A673 (cell line): ENCODE data around the gene DNAJC27. TPM values are rescaled to one million over a fixed set of nuclear protein-coding genes. Genes with fewer than 3 reads are reported as not detected.

Experiments used
- BruUV-seq: library from RNA; stranded (reverse); fragments of 400-500 nt; replicated peaks from 2 replicates; lab custom pipeline; 2021; lab: Mats Ljungman, UMichigan
- CTCF ChIA-PET: fragments of 300-600 bp; sonication (Branson Sonifier 250); formaldehyde crosslinking; loops from one replicate; lab custom pipeline; 2022; ENCODE audit warnings: antibody characterized with exemption; lab: Charles Lee
- POLR2A ChIA-PET: fragments of 300-600 bp; sonication (Branson Sonifier 250); formaldehyde crosslinking; loops from one replicate; lab custom pipeline; 2022; ENCODE audit warnings: antibody characterized with exemption; ENCODE audit not compliant: low non-redundant PET; lab: Charles Lee
- DNase-seq: peaks from one replicate; pipeline ENCODE4 v3.0.0-alpha.2; 2015; ENCODE audit warnings: low spot score
- H3K27ac ChIP-seq: fragments of 200-600 bp; sonication (generic); 2 replicates; pipeline ENCODE4 v1.5.1; 2016; ENCODE audit warnings: mixed run types, low read depth, mild to moderate bottlenecking, mixed read lengths, antibody characterized with exemption, low read length; ENCODE audit not compliant: poor library complexity, severe bottlenecking
- H3K27me3 ChIP-seq: fragments of 200-600 bp; sonication (generic); replicated peaks from 2 replicates; pipeline ENCODE4 v1.6.1; 2017; ENCODE audit warnings: mixed run types, low read depth, mild to moderate bottlenecking, mixed read lengths, antibody characterized with exemption, low read length; ENCODE audit not compliant: insufficient read depth, poor library complexity
- H3K36me3 ChIP-seq: fragments of 200-600 bp; sonication (generic); 2 replicates; pipeline ENCODE4 v1.6.1; 2016; ENCODE audit warnings: mixed run types, mild to moderate bottlenecking, mixed read lengths, antibody characterized with exemption, low read length; ENCODE audit not compliant: insufficient read depth, poor library complexity, severe bottlenecking
- H3K4me1 ChIP-seq: fragments of 200-600 bp; sonication (generic); 2 replicates; pipeline ENCODE4 v1.6.1; 2017; ENCODE audit warnings: mixed run types, mild to moderate bottlenecking, mixed read lengths, antibody characterized with exemption, low read length; ENCODE audit not compliant: insufficient read depth, poor library complexity, severe bottlenecking
- H3K4me3 ChIP-seq: fragments of 200-600 bp; sonication (generic); 2 replicates; pipeline ENCODE4 v1.5.1; 2016; ENCODE audit warnings: low read depth, mixed run types, mild to moderate bottlenecking, mixed read lengths, low read length; ENCODE audit not compliant: poor library complexity, severe bottlenecking
- H3K9me3 ChIP-seq: fragments of 200-600 bp; sonication (generic); 2 replicates; pipeline ENCODE4 v1.6.1; 2016; ENCODE audit warnings: mixed run types, low read depth, mild to moderate bottlenecking, mixed read lengths, antibody characterized with exemption, low read length; ENCODE audit not compliant: poor library complexity, severe bottlenecking
- EZH2 ChIP-seq: fragments of 200-600 bp; sonication (generic); IDR thresholded peaks from 2 replicates; pipeline ENCODE4 v1.6.1; 2017; ENCODE audit warnings: borderline replicate concordance, low read depth, mild to moderate bottlenecking, mixed read lengths, antibody characterized with exemption, low read length; ENCODE audit not compliant: poor library complexity, severe bottlenecking
- intact Hi-C: fragments of 100-400 bp; cut with micrococcal nuclease; formaldehyde crosslinking; loops from one replicate; pipeline ENCODE4 v1.10.0; 2022; ENCODE audit not compliant: unreplicated experiment
- total RNA-seq: library from RNA; stranded (reverse); gene quantifications from 2 replicates; pipeline ENCODE4 v1.2.3, GENCODE V29; 2021
- TF ChIP-seq, protein P1 (sequence below): fragments of 300-800, 200-600 bp; sonication (generic); conservative IDR thresholded peaks from 2 replicates; pipeline ENCODE4 v1.5.1; 2017; ENCODE audit warnings: low read depth, mild to moderate bottlenecking, antibody characterized with exemption, low read length, moderate library complexity, mixed read lengths

The DNAJC27 gene
- total RNA-seq, 1 experiment from 2014 or later, result 4.4 TPM

DNA sequence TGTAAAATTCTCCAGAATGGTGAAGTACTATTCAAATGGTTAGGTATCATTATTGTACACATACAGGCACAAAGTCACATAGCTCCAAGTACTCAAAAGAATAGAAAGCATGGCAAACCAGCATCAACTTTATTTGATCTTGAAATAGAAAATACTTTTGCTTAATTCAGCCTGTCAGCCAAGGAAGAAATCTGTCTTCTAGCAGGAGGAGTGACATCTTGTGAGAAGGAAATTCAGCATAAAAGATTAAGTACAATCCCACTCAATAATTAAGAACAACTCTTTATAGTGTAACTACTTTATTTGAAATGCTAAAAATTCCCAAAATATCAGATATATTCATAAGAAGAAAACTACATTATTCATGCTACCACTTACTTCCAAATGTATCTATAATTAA lies 15.8 kb downstream of the DNAJC27 start:
- TF ChIP-seq, protein P1, sequence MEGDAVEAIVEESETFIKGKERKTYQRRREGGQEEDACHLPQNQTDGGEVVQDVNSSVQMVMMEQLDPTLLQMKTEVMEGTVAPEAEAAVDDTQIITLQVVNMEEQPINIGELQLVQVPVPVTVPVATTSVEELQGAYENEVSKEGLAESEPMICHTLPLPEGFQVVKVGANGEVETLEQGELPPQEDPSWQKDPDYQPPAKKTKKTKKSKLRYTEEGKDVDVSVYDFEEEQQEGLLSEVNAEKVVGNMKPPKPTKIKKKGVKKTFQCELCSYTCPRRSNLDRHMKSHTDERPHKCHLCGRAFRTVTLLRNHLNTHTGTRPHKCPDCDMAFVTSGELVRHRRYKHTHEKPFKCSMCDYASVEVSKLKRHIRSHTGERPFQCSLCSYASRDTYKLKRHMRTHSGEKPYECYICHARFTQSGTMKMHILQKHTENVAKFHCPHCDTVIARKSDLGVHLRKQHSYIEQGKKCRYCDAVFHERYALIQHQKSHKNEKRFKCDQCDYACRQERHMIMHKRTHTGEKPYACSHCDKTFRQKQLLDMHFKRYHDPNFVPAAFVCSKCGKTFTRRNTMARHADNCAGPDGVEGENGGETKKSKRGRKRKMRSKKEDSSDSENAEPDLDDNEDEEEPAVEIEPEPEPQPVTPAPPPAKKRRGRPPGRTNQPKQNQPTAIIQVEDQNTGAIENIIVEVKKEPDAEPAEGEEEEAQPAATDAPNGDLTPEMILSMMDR, result no peak
- no peak for TF ChIP-seq EZH2
- no peaks in the 10 kb centered on the region for H3K4me1 ChIP-seq
- ChIA-PET POLR2A (no interaction called here), CTCF (interaction anchor here (0.6 kb wide), 1 partner anchor 10 kb away, joined by 3 read pairs; no protein-coding TSS in a partner anchor)
- peaks cover 35% of the 10 kb centered on the region for H3K36me3 ChIP-seq
- no TSS peak for BruUV-seq
- no peaks in the 10 kb centered on the region for H3K27me3 ChIP-seq
- intact Hi-C loops, result no loop called here
- no peak overlapping the region for H3K27ac ChIP-seq
- peaks cover 8% of the 10 kb centered on the region for H3K9me3 ChIP-seq
- DNase-seq, result no peak
- H3K4me3 ChIP-seq, result no peak overlapping the region

DNA sequence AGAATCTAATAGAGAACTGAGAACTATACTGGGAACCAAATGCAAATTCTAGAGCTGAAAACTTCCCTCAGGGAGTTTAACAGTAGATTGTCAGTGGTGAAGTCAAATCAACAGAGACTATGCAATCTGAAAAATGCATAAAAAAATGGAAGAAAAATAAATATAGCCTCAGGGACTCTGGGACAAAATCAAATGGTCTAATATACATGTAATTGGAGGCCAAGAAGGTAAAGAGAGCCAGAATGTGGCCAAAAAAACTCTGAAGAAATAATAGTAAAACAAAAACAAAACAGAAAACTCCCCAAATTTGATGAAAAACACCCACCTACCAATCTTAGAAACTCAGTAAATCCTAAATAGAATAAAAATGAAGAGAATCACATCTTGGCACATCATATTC lies 16.5 kb downstream of the DNAJC27 start:
- Histone ChIP-seq H3K27me3 (no peaks in the 10 kb centered on the region), H3K4me3 (no peak overlapping the region), H3K9me3 (peaks cover 8% of the 10 kb centered on the region), H3K4me1 (no peaks in the 10 kb centered on the region), H3K27ac (no peak overlapping the region), H3K36me3 (peaks cover 35% of the 10 kb centered on the region)
- TF ChIP-seq EZH2, result no peak
- TF ChIP-seq, protein P1, result no peak
- intact Hi-C loops, result no loop called here
- DNase-seq, result no peak
- BruUV-seq, result no TSS peak
- ChIA-PET CTCF (no interaction called here), POLR2A (no interaction called here)

DNA sequence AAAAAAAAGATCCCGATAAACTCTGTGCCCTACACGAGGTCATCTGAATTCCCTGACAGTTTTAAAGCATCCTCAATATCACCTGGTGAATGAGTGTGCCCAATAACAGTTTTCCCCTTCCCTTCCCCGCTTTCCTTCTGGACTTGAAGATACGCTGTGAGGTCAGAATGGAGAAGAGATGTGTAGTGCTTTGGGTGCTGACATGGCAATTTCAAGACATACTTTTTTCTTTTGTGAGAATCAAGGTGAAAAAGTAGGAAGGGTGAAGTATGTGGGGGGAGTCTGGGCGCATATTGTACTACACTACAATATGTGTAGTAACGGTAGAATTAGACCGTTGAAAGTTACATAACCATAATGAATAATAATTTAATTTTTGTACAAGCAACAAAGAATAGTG lies 21.7 kb downstream of the DNAJC27 start:
- Histone ChIP-seq H3K36me3 (peaks cover 19% of the 10 kb centered on the region), H3K9me3 (peaks cover 3% of the 10 kb centered on the region), H3K4me3 (no peak overlapping the region), H3K27ac (no peak overlapping the region), H3K27me3 (no peaks in the 10 kb centered on the region), H3K4me1 (no peaks in the 10 kb centered on the region)
- DNase-seq, result no peak
- TF ChIP-seq, protein P1, result no peak
- TF ChIP-seq EZH2, result no peak
- intact Hi-C loops, result no loop called here
- BruUV-seq, result no TSS peak
- CTCF ChIA-PET, result no interaction called here
- POLR2A ChIA-PET, result no interaction called here
